Peyer's patch (tissue), 4 donors: ENCODE results near the gene CHCHD3.

Experiments used
- POLR2A ChIP-seq, 2 donors: fragments of 450-650 bp; IDR thresholded peaks; one replicate each; pipeline ENCODE4 v1.5.1; 2017; ENCODE audit warnings: antibody characterized with exemption in 2 of 2, mild to moderate bottlenecking in 2 of 2, moderate library complexity in 2 of 2
- TF ChIP-seq, protein P1 (sequence below), 6 experiments: fragments of 450-650 bp in 4 of 6; fragments of 200-600 bp in 2 of 6; sonication (generic) in 1 of 6; IDR thresholded peaks; one replicate each; pipeline ENCODE4 v1.5.1; 2017 to 2019; ENCODE audit warnings: antibody characterized with exemption in 6 of 6, mild to moderate bottlenecking in 3 of 6, moderate library complexity in 1 of 6

DNA sequence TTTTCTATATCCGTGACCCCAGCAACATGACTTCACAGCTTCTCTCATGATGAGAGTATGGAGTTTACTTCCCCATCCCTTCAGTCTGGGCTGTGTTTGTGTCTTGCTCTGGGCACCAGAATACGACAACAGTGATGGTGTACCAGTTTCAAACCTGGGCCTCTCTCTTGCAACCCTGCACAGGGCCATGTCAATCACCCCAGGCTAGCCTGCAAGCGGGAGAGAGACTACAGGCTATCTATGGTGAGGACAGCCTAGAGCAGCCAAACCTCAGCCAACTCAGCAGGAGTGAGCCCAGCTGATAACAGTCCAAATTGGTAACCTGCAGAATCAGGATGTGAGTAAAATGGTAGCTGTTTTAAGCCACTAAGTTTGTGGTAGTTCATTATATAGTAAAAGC, 235.8 kb downstream of the CHCHD3 start:
- TF ChIP-seq, protein P1, sequence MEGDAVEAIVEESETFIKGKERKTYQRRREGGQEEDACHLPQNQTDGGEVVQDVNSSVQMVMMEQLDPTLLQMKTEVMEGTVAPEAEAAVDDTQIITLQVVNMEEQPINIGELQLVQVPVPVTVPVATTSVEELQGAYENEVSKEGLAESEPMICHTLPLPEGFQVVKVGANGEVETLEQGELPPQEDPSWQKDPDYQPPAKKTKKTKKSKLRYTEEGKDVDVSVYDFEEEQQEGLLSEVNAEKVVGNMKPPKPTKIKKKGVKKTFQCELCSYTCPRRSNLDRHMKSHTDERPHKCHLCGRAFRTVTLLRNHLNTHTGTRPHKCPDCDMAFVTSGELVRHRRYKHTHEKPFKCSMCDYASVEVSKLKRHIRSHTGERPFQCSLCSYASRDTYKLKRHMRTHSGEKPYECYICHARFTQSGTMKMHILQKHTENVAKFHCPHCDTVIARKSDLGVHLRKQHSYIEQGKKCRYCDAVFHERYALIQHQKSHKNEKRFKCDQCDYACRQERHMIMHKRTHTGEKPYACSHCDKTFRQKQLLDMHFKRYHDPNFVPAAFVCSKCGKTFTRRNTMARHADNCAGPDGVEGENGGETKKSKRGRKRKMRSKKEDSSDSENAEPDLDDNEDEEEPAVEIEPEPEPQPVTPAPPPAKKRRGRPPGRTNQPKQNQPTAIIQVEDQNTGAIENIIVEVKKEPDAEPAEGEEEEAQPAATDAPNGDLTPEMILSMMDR (IDR thresholded peaks at IDR 0.05): no peak
- TF ChIP-seq POLR2A (IDR thresholded peaks at IDR 0.05): no peak
